ENCODE results near the gene TLR1. TPM values are rescaled to one million over a fixed set of nuclear protein-coding genes. Genes with fewer than 3 reads are reported as not detected.

Gene TLR1, protein sequence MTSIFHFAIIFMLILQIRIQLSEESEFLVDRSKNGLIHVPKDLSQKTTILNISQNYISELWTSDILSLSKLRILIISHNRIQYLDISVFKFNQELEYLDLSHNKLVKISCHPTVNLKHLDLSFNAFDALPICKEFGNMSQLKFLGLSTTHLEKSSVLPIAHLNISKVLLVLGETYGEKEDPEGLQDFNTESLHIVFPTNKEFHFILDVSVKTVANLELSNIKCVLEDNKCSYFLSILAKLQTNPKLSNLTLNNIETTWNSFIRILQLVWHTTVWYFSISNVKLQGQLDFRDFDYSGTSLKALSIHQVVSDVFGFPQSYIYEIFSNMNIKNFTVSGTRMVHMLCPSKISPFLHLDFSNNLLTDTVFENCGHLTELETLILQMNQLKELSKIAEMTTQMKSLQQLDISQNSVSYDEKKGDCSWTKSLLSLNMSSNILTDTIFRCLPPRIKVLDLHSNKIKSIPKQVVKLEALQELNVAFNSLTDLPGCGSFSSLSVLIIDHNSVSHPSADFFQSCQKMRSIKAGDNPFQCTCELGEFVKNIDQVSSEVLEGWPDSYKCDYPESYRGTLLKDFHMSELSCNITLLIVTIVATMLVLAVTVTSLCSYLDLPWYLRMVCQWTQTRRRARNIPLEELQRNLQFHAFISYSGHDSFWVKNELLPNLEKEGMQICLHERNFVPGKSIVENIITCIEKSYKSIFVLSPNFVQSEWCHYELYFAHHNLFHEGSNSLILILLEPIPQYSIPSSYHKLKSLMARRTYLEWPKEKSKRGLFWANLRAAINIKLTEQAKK
- total RNA-seq (ENCODE audit: insufficient read depth, low replicate concordance): 27.9 TPM

DNA sequence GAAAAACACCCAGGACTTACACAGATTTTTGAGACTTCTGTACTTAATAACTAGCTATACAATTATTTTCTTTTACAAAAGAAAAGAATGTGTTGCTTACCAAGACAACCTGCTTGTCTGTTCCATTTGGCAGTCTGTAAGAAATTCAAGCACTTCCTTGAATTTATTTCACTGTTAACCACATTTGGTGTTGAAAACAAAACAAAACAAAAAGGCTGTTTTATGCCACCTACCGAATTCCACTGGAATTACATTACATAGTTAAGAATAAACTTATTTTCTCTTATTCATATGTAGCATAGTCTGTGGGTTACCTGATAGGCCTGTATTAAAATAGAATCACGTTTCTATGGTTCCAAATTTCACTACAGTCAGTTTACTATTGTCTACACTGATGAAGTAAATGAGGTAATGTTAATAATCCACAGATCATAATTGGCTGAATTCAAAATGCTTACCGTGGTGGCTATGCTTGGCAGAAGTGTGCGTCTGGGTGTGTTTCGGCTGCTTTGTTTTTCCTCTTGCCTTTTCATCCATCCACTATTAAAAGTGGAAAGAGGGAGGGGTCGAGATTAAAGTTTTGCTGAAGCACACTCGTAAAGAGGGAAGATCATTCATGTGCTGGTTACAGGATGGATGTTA, at the start of gene TLR1:
TLR1 (minus strand) TSS at position 138 of the 642 bp plus-strand sequence. CDS start 5,960 bp downstream, outside the sequence.
- peak; percentile 72 for DNase-seq (ENCODE audit: low spot score)

DNA sequence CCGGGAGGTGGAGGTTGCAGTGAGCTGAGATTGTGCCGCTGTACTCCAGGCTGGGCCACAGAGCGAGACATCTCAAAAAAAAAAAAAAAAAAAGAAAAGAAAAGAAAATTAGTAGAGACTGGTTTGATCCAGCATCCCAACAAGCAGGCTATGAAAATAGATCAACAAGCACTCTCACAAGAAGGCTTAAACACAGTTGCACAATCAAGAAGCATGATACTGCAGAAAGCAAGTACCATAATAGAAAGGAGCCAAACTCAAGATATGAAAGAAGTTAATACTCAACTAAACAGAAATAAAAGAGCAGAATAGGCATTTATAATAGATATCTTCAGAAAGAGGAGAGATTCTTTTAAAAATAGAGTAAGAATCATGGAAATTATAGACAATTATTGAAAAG, 41.4 kb upstream of the TLR1 start:
- DNase-seq (ENCODE audit: low spot score): no peak

DNA sequence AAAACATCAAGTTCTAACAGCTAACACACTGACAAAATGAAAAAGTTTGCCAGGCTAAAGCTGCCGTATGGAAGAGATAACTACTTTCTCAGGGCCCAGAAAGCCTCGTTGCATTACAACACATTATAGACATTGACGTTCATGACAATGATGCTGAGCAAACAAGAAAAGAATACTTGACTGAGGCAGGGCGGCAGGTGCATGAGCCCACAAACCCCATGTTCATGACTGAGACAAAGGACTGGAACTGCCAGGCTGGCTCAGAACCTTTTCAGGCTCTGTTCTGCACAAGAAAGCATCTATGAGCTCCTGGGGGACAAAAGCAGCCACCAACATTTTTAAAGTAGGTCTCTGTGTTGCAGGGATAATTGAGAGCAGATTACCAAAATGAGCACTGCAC, 38.4 kb upstream of the TLR1 start:
- DNase-seq (ENCODE audit: low spot score): no peak

DNA sequence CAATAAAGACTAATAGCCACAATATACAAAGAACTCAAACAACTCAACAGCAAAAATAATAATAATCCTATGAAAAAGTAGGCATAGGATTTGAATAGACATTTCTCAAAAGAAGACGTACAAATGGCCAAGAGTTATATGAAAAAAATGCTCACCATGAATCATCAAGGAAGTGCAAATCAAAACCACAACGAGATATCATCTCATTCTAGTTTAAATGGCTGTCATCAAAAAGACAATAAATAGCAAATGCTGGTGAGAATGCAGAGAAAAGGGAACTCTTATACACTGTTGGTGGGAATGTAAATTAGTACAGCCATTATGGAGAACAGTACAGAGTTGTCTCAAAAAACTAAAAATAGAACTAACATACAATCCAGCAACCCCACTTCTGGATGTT, 33.3 kb upstream of the TLR1 start:
- DNase-seq (ENCODE audit: low spot score): no peak

DNA sequence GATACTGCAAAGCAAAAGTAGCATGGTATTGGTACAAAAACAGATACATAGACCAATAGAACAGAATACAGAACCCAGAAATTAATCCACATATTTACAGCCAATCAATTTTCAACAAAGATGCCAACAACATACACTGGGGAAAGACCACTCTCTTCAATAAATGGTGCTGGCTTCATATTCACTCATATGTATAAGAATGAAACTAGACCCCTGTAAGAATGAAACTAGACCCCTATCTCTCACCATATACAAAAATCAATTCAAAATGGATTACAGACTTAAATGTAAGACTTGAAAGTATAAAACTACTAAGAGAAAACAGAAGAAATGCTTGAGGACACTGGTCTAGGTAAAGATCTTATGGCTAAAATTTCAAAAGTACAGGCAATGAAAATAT, 32.7 kb upstream of the TLR1 start:
- DNase-seq (ENCODE audit: low spot score): no peak

DNA sequence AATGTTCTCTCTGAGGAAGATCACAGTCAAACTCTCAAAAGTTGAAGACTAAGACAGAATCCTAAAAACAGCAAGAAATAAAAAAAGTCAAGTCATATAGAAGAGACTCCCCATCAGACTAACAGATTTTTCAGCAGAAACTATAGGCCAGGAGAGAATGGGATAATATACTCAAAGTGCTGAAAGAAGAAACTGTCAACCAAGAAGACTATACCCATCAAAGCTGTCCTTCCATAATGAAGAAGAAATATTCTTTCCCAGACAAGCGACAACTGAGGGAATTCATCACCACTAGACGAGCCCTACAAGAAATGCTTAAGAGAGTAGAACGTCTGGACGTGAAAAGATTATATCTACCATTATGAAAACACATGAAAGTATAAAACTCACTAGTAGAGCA, 30.0 kb upstream of the TLR1 start:
- no peak for DNase-seq (ENCODE audit: low spot score)

DNA sequence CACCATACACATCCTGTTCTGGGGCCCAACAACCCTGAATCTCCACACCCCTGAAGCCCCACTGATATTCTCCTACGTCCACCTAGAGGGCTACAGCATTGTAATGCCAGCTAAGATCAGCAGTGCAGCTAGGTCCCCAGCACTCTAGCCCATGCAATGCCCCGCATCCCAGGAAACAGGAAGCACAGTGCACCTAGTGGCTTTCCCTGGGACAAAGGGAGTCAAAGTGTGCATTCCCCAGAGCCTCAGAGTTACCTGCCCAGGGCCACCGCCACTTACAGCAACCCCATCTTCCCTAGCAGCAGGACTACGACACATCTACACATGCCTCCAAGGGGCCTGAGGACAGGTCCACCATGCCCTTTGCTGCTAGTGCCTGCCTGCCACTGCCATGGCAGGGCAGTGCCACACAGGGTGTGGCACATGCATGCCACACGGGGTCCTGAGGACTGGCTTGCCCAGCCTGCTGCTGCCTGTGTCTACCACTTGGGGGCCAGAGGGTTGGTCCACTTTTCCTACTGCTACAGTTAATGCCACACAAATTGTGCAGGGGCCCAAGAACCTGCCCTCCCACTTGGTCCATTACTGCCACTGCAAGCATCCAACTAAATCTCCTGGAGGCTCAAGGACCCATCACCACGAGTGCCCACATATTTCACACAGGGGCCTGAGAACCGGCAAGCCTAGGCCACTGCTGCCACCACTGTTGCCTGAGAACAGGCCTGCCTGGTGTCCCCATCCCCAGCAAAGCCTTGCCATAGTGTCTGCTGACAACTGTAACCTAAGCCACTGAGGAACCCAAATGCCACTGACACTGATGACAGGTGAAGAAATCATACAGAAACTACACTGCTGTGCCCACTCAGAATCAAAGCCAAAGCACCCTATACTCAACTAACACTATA, 28.3 kb upstream of the TLR1 start:
- no peak for DNase-seq (ENCODE audit: low spot score)

DNA sequence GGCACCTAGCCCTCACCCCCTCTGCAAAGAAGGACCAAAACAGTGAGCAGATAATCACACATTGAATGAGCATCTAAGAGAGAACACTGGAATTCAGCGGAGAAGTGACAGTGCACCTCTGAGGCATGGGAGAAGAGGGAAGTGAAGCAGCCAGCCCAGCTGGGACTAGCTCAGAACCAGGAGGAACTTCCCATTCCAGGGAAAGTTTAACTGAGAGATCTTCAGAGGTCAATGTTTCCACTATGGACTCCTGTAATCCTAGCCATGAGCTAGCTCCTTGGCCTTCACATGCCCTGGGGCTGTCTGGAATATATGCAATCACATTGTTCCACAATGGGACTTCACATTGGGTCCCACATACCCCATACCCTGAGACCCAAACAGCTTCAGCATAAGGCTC, 27.6 kb upstream of the TLR1 start:
- no peak for DNase-seq (ENCODE audit: low spot score)

DNA sequence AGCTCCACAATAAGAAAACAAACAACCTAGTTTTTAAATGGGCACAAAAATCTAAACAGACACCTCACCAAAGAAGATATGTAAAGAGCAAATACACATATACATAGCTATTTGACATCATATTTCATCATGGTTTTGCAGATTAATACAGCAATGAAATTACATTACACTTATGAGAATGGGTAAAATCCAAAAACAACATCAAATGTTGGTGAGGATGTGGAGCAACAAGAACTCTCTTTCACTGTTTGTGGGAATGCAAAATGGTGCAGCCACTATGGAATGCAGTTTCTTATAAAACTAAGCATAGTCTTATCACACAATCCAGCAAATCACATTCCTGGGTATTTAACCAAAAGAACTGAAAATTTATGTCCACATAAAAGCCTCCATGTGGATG, 27.1 kb upstream of the TLR1 start:
- no peak for DNase-seq (ENCODE audit: low spot score)

DNA sequence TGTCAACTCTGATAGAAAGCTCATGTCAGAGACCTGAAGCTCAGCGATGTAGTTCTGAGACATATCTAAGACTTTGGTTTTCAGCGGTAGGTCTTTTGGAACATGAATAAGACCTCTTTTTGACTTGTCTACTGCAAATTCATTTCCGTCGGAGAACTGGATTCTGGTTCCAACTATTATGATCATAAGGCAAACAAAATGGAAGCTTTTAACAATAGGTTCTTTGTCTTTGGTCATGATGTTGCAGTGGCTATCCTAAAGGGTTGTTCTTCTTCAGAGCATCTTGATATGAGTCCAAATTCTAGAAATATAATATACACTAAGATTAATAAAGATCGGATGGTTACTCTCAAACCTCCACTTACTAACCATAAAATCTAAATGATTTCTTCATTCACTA, 24.6 kb upstream of the TLR1 start:
- no peak for DNase-seq (ENCODE audit: low spot score)

DNA sequence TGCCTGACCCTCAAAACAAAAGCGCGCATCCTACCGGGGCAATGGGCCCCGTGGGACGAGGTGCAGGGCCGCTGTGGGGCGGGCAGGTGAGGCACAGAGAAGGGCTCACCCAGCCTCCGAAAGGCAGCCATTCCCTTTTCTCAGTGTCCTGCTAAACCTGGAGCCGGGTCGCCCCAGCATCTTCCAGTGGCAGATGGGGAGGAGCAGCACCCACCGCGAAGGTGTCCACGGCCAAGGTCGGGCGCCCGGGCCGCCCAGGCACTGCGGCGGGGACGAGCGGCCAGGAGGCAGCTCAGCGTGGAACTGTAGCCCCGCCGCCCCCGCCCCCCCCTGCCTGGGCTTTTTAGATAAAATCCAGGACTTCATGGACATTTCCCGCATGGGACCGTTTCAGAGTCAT, 19.2 kb upstream of the TLR1 start:
- no peak for DNase-seq (ENCODE audit: low spot score)

DNA sequence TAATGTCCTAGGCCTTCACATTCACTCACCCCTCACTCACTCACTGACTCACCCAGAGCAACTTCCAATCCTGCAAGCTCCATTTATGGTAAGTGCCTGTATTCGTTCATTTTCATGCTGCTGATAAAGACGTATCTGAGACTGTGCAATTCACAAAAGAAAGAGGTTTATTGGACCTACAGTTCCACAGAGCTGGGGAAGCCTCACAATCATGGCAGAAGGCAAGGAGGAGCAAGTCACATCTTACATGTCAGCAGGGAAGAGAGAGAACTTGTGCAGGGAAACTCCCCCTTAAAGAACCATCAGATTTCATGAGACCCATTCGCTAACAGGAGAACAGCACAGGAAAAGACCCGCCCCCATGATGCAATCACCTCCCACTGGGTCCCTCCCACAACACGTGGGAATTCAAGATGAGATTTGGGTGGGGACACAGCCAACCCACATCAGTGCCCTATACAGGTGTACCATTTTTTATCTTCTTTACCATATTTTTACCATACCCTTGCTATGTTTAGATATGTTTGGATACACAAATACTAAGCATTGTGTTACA, 18.2 kb upstream of the TLR1 start:
- no peak for DNase-seq (ENCODE audit: low spot score)

DNA sequence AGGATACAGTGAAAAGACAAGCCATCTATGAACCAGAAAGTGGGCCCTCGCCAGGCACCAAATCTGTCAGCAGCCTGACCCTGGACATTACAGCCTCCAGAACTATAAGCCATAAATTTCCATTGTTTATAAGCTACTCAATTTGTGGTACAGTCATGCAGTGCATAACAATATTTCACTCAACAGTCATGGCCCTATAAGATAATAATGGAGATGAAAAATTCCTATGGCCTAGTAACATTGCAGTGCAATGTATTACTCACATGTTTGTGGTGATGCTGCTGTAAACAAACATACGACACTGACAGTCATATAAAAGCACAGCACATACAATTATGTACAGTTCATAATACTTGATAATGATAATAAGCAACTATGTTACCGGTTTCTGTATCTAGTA, 17.1 kb upstream of the TLR1 start:
- DNase-seq (ENCODE audit: low spot score): no peak

DNA sequence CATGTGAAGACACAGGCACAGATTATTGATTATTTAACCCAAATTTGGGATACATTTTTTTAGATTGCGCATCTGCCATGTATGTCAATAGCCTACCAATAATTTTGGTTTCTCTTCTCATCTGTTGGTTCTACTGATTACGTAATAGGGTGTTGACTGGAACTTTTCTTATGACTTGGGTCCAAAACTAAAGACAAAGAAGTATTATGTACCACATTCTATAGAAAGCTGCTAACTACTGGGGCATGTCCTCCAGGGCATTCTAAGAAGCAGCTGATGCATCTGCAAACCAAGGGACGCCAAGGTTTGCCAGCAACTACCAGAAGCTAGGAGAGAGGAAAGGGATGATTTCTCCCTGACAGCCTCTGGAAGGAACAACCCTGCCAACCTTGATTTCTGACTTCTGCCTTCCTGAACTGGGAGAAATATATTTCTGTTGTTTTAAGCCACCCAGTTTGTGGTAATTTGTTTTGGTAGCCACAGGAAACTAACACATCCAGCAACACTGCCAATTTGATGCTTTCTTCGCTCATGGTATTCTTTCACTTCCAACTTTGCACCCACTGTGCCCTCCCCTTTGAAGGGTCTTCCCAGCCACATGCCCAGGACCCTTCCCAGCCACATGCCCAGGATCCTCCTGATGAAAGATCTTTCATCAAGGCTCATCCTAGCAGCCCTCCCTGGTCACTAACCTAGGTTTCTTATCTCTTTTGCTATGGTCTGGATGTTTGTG, 15.9 kb upstream of the TLR1 start:
- DNase-seq (ENCODE audit: low spot score): no peak

DNA sequence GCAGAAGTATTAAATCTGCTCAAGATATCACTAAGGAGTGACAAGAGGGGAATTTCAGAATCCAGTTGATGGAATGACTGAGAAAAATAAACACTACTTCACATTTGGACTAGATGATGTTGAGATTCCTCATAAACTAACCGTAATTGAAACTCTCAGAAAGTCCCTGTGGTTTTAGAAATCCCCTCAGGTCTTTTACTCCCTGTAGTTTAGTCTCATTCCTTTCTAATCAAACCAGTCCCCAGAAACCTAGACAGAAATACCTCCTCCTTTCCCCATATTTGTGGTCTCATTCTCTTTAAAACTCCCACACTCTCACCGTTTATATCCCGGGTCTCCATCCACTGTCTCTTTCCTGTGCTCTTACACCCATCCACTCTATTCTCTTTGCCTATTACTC, 15.0 kb upstream of the TLR1 start:
- no peak for DNase-seq (ENCODE audit: low spot score)

DNA sequence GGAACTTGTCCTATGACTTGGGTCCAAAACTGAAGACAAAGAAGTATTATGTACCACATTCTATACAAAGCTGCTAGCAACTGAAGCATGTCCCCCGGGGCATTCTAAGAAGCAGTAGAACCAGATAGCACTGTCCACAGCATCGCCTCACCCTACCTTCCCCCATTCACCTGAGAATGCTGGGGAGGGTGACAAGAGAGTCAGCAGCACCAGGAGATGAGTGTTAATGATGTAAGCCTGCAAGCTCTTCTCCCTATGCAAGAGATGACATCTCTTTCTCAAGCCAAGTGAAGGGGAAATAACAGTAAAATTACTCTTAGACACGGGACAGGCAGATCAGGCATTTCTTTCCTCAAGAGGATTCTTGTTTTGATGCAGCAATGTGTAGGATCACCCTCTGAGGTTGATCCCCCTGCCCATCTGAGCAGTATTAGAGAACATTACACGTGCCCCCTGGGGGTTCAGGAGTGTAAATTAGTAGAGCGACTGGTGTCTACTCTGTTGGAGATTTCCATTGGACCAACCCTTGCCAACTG, 13.9 kb upstream of the TLR1 start:
- DNase-seq (ENCODE audit: low spot score): peak; percentile 11

DNA sequence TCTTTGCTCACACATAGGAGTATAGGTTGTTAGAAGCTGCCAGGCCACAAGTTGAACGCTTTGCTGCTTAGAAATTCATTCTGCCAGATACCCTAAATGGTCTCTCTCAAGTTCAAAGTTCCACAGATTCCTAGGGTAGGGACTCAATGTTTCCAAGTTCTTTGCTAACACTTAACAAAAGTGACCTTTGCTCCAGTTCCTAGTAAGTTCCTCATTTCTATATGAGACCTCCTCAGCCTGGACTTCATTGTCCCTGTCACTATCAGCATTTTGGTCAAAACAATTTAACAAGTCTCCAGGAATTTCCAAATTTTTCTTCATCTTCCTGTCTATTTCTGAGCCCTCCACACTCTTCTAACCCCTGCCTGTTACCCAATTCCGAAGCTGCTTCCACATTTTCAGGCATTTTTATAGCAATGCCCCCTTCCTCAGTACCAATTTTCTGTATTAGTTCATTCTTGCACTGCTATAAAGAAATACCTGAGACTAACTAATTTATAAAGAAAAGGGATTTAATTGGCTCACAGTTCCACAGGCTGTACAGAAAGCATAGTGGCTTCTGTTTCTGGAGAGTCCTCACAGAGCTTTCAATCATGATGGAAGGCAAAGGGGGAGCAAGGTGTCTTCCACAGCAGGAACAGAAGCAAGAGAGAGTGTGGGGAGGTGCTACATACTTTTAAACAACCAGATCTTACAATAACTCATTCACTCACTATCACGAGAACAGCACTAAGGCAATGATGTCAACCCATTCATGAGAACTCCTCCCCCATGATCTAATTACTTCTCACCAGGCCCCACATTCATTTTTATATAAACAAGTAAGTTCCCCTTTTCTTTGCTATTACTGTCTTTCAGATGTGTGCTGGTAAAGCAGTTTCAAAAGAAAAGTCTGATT, 11.5 kb upstream of the TLR1 start:
- peak; percentile 23 for DNase-seq (ENCODE audit: low spot score)

DNA sequence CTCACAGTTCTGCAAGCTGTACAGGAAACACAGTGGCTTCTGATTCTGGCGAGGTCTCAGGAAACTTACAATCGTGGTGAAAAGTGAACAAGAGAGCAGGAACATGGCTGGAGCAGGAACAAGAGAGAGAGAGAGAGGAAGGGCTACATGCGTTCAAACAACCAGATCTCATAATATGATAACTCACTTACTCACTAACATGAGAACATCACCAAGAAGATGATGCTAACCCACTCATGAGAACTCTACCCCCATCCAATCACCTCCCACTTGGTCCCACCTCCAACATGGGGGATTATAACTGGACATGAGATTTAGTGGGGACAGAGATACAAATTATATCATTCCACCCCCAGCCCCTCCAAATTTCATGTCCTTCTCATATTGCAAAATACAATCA, 9.8 kb upstream of the TLR1 start:
- no peak for DNase-seq (ENCODE audit: low spot score)

DNA sequence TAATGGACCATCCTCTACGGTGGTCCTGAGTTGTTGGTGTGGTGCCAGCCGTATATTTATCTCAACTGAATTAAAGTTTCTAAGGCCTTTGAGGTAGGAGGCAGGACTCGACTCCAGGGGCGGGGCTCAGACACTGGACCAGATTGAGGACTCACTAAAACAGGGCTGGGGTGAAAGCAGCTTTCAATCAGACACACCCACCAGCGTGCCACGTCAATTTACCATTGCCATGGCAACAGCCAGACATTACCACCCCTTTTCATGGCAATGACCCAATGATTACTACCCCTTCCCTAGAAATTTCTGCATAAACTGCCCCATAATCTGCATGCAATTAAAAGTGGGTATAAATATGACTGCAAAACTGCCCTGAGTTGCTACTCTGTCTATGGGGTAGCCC, 6.7 kb upstream of the TLR1 start:
- no peak for DNase-seq (ENCODE audit: low spot score)
